IPS DF 6.9 (cell line): ENCODE data around the gene TSPAN15.

Experiments
- DNase-seq: peaks from one replicate; pipeline ENCODE4 v3.0.0-alpha.2; 2013; ENCODE audit warnings: low read depth, low spot score
- H3K27ac ChIP-seq: one replicate; pipeline ENCODE4 v1.5.1; 2013; ENCODE audit warnings: low read length, control low read depth
- H3K27me3 ChIP-seq: 2 replicates; pipeline ENCODE4 v1.6.1; 2013; ENCODE audit warnings: mild to moderate bottlenecking, low read length; ENCODE audit not compliant: control insufficient read depth, insufficient read depth
- H3K36me3 ChIP-seq: 2 replicates; pipeline ENCODE4 v1.6.1; 2013; ENCODE audit warnings: low read length; ENCODE audit not compliant: control insufficient read depth, insufficient read depth
- H3K4me1 ChIP-seq: 2 replicates; pipeline ENCODE4 v1.6.1; 2013; ENCODE audit warnings: low read length; ENCODE audit not compliant: control insufficient read depth, insufficient read depth
- H3K4me3 ChIP-seq: 2 replicates; pipeline ENCODE4 v1.5.1; 2013; ENCODE audit warnings: mild to moderate bottlenecking, low read length
- H3K9me3 ChIP-seq: 2 replicates; pipeline ENCODE4 v1.6.1; 2013; ENCODE audit warnings: low read length, inconsistent platforms; ENCODE audit not compliant: control insufficient read depth, insufficient read depth
- WGBS: extraction: QIAGEN DNeasy Blood & Tissue Kit; methylation state at CpG from one replicate; pipeline ENCODE4 v1.1.7; 2013; ENCODE audit warnings: mixed read lengths, missing lambda C conversion rate; ENCODE audit not compliant: insufficient read length, insufficient coverage; 5-methylcytosine and 5-hydroxymethylcytosine counted together

The TSPAN15 gene

GRCh38 chr10:69475433-69475830 lies 24.2 kb downstream of the TSPAN15 start:
- no peak for DNase-seq
- WGBS: no CpG with 5 or more reads among the region's 2 CpGs
- H3K4me3 ChIP-seq: no peak overlapping the region
- peaks cover 2% of the 10 kb centered on the region; the same call in 1 of the 2 replicates for H3K4me1 ChIP-seq
- H3K27ac ChIP-seq: no peak overlapping the region
- H3K9me3 ChIP-seq: no peaks in the 10 kb centered on the region
- H3K27me3 ChIP-seq: no peaks in the 10 kb centered on the region
- H3K36me3 ChIP-seq: no peaks in the 10 kb centered on the region

- Histone ChIP-seq H3K9me3 (no peaks in the 10 kb centered on the region), H3K4me1 (peaks cover 2% of the 10 kb centered on the region; the same call in 1 of the 2 replicates), H3K27me3 (no peaks in the 10 kb centered on the region), H3K27ac (no peak overlapping the region), H3K36me3 (no peaks in the 10 kb centered on the region), H3K4me3 (no peak overlapping the region)
- DNase-seq: no peak
- WGBS: no CpG with 5 or more reads among the region's 8 CpGs
These were observed 26.8 kb downstream of the TSPAN15 start for GRCh38 chr10:69477968-69478597.

DNA sequence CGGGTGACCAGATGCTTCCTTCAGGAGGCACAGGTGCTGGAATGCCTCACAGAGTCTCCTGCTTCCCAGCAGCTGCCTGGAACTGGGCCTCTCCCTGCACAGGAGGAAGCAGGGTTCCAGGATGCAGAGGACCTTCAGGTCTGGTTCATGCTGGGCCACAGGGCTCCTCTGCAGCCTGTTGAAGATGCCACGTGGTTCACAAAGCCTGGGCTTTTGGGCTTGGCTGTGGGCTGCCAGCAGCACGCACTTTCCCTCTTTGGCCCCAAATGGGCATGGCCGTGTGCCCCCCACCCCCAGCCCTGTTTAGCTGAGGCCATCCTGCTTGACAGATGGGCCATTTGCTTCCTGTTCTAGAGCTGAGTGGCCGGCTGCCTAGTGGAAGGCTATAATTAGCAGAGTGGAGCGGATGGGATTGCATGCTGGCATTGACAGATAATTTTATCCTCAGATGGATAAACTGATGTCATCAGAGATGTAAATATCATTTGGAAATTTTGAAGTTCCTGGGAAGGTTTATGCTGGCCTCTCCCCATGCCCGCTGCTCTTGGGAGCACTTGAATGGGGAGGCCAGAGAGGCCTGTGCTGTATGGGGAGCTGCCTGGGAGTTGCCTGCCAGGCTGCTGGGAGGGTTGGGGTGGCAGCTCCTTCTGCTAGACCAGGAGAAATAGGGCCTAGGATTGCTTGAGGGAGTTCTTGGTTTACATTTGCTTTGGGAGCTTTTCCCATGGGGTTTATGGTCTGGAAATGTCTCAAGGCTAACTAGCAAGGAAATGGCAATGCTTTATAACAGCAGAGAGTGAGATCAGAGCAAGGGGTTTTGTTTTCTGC lies 28.2 kb downstream of the TSPAN15 start:
- Histone ChIP-seq H3K27me3 (no peaks in the 10 kb centered on the region), H3K27ac (no peak overlapping the region), H3K4me1 (peaks cover 2% of the 10 kb centered on the region; the same call in 1 of the 2 replicates), H3K4me3 (no peak overlapping the region), H3K36me3 (no peaks in the 10 kb centered on the region), H3K9me3 (no peaks in the 10 kb centered on the region)
- DNase-seq: no peak
- WGBS: no CpG with 5 or more reads among the region's 7 CpGs

DNA sequence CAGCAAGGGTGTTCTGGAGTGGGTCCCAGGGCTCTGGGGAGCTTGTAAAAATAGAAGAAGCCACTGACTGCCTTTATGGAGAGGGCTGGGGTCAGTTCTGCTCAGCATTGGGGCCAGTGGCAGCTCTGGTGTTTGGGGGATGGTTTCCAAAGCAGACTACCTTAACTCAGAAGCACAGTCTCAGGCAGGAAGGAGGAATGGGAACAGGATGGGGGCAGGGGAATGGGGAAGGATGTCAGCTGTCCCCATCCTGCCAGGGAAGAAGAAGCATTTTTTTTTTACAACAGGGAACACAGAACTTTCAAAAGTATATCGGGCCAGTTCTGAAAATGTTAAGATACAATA lies 28.8 kb downstream of the TSPAN15 start:
- Histone ChIP-seq H3K36me3 (no peaks in the 10 kb centered on the region), H3K4me3 (no peak overlapping the region), H3K27me3 (no peaks in the 10 kb centered on the region), H3K4me1 (peaks cover 2% of the 10 kb centered on the region; the same call in 1 of the 2 replicates), H3K27ac (no peak overlapping the region), H3K9me3 (no peaks in the 10 kb centered on the region)
- no peak for DNase-seq
- no CpG with 5 or more reads among the region's 1 CpG for WGBS

DNA sequence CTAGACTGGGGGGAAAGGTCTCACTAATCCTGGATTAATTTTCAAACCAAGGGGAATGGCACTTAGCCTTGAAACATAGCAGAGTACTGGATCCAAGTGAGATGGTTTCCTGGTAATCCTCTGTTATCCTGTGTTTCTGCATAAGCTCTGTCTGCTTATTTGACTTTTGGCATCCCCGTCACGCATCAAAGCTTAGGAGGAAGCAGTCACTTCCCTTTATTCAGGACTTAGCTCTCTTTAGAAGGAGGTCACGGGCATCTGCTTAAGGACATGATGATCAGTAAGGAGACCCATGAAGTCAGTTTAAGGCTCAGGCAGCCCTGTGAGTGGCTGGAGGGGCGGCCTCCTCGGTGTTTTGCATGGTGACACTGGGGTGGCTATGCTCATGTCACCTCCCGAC lies 30.0 kb downstream of the TSPAN15 start:
- no peak overlapping the region for H3K4me3 ChIP-seq
- DNase-seq: no peak
- no peaks in the 10 kb centered on the region for H3K27me3 ChIP-seq
- H3K36me3 ChIP-seq: no peaks in the 10 kb centered on the region
- no peak overlapping the region for H3K27ac ChIP-seq
- WGBS: no CpG with 5 or more reads among the region's 6 CpGs
- peaks cover 2% of the 10 kb centered on the region; the same call in 1 of the 2 replicates for H3K4me1 ChIP-seq
- H3K9me3 ChIP-seq: no peaks in the 10 kb centered on the region

DNA sequence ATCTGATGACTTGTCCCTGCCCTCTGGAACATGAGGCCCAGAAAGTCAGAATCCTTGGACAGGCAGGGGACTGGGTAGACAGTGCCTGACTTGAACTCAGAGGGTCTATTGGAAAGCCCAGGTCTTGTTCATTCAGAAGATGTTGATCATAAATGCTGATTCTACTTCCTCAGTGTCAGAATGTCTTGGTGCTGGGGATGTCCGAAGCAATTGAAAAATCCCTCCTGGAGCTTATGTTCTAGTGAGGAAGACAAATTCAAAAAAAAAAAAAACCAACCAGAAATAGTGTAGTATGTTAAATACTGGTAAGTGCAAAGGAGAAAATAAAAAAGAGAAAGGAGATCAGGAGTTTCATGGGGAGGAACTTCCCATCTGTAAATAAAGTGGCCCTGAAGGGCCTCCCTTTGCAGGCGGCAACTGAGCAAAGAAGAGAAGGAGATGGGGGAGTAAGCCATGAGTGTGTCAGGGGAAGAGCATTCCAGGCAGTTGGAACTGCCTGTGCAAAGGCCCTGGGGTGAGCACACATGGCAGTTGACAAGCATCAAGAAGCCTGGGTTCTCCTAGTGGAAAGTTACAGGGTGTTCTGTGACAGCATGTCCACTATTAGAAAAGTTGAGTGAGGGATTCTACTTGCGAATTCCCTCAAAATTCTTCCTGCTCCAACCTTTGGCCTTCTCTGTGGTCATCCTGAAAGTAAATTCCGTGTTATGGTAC lies 30.7 kb downstream of the TSPAN15 start:
- no CpG with 5 or more reads among the region's 4 CpGs for WGBS
- no peaks in the 10 kb centered on the region for H3K9me3 ChIP-seq
- H3K4me1 ChIP-seq: peaks cover 2% of the 10 kb centered on the region; the same call in 1 of the 2 replicates
- H3K27me3 ChIP-seq: no peaks in the 10 kb centered on the region
- no peak overlapping the region for H3K27ac ChIP-seq
- no peak for DNase-seq
- no peak overlapping the region for H3K4me3 ChIP-seq
- H3K36me3 ChIP-seq: no peaks in the 10 kb centered on the region

DNA sequence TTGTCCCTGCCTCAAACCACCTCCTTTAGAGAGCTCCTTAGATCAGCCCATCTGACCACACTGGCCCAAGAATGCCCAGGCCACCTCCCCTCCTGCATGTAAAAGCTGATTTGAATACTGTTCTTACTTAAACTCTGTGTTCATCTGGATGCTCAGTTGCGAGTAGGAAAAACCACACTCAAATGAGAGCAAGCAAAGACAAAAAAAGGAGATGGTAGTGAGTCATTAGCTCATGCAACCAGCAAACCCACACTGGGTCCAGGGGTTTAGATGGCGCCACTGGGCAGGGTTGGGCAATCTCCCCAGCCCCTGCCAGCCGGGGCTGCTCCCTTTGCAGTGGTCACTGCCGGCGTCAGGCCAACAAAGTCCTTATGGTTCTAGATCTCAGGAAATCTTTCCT lies 32.7 kb downstream of the TSPAN15 start:
- peaks cover 2% of the 10 kb centered on the region; the same call in 1 of the 2 replicates for H3K4me1 ChIP-seq
- no peak overlapping the region for H3K27ac ChIP-seq
- WGBS: no CpG with 5 or more reads among the region's 5 CpGs
- no peak for DNase-seq
- no peaks in the 10 kb centered on the region for H3K27me3 ChIP-seq
- H3K36me3 ChIP-seq: no peaks in the 10 kb centered on the region
- no peak overlapping the region for H3K4me3 ChIP-seq
- H3K9me3 ChIP-seq: 0 out of 2 replicates have a peak, but pooled peaks cover 2% of the 10 kb centered on the region

- no peak for DNase-seq
- no peaks in the 10 kb centered on the region; the same call in 1 of the 2 replicates for H3K36me3 ChIP-seq
- no peak overlapping the region for H3K27ac ChIP-seq
- H3K4me3 ChIP-seq: no peak overlapping the region
- no peaks in the 10 kb centered on the region; the same call in 1 of the 2 replicates for H3K4me1 ChIP-seq
- H3K27me3 ChIP-seq: no peaks in the 10 kb centered on the region
- H3K9me3 ChIP-seq: 0 out of 2 replicates have a peak, but pooled peaks cover 2% of the 10 kb centered on the region
- WGBS: no CpG with 5 or more reads among the region's 7 CpGs
These were observed 33.5 kb downstream of the TSPAN15 start for GRCh38 chr10:69484736-69485135.

- no peak overlapping the region for H3K4me3 ChIP-seq
- no peaks in the 10 kb centered on the region; the same call in 1 of the 2 replicates for H3K4me1 ChIP-seq
- DNase-seq: no peak
- whole genome bisulfite sequencing: no CpG with 5 or more reads among the region's 9 CpGs
- no peaks in the 10 kb centered on the region for H3K27me3 ChIP-seq
- no peak overlapping the region for H3K27ac ChIP-seq
- 0 out of 2 replicates have a peak, but pooled peaks cover 2% of the 10 kb centered on the region for H3K9me3 ChIP-seq
- H3K36me3 ChIP-seq: no peaks in the 10 kb centered on the region; the same call in 1 of the 2 replicates
These were observed 35.9 kb downstream of the TSPAN15 start for GRCh38 chr10:69486922-69487730.
